GM12878 (cell line): ENCODE results near the gene PPP1CC. TPM values are rescaled to one million over a fixed set of nuclear protein-coding genes. Genes with fewer than 3 reads are reported as not detected.

ENCODE experiments used
- ATAC-seq: fragments of 200-7000 bp; cut with Tn5 transposase; 3 replicates; pipeline ENCODE4 v1.9.1; 2020; ENCODE audit warnings: mild to moderate bottlenecking, moderate library complexity
- BruUV-seq: library from RNA; stranded (reverse); fragments of 400-500 nt; replicated peaks from 2 replicates; lab custom pipeline; 2021; lab: Mats Ljungman, UMichigan
- CTCF ChIA-PET: fragments of 300-600 bp; sonication (Branson Sonifier 250); formaldehyde crosslinking; extraction: SDS; loops from one replicate; lab custom pipeline; 2021; ENCODE audit warnings: inconsistent platforms; lab: Yijun Ruan, JAX
- POLR2A ChIA-PET: fragments of 350-600 bp; formaldehyde crosslinking; extraction: SDS; loops from one replicate; lab custom pipeline; 2021; ENCODE audit warnings: inconsistent platforms; lab: Charles Lee
- RAD21 ChIA-PET: fragments of 300-600 bp; sonication (Branson Sonifier 250); formaldehyde crosslinking; loops from one replicate; lab custom pipeline; 2023; ENCODE audit warnings: antibody characterized with exemption; ENCODE audit not compliant: unreplicated experiment; lab: Charles Lee
- SMC1A ChIA-PET: fragments of 300-600 bp; sonication (Branson Sonifier 250); formaldehyde crosslinking; loops from one replicate; lab custom pipeline; 2023; ENCODE audit not compliant: unreplicated experiment, uncharacterized antibody; lab: Charles Lee
- DNase-seq: peaks from one replicate; pipeline ENCODE4 v3.0.0-alpha.2; 2011; ENCODE audit warnings: low read depth, low spot score
- FAIRE-seq: peaks from 3 replicates; lab custom pipeline; 2011; peaks lifted over from hg19 to GRCh38; lab: Jason Lieb, UNC
- H2AFZ ChIP-seq: 2 replicates; pipeline ENCODE4 v1.6.0; 2011; ENCODE audit warnings: low read depth, low read length, control low read depth; ENCODE audit not compliant: control insufficient read depth
- H3K27ac ChIP-seq: 2 replicates; pipeline ENCODE4 v1.5.1; 2011; ENCODE audit warnings: control low read depth; ENCODE audit not compliant: control insufficient read depth, insufficient read depth
- H3K27me3 ChIP-seq, 2 experiments: replicated peaks in 1 of 2; 2 replicates each; pipeline versions ENCODE4 v1.6.0 to v1.6.1; 2011; ENCODE audit warnings: low read length in 1 of 2; ENCODE audit not compliant: control insufficient read depth in 2 of 2, insufficient read depth in 2 of 2
- H3K36me3 ChIP-seq, 2 experiments: 2 replicates each; pipeline ENCODE4 v1.5.1; 2011; ENCODE audit warnings: low read length in 1 of 2; ENCODE audit not compliant: control insufficient read depth in 2 of 2, insufficient read depth in 2 of 2
- H3K4me1 ChIP-seq: 2 replicates; pipeline ENCODE4 v1.6.1; 2011; ENCODE audit warnings: mild to moderate bottlenecking, low read length, moderate library complexity, mixed read lengths; ENCODE audit not compliant: control insufficient read depth, insufficient read depth
- H3K4me2 ChIP-seq: 2 replicates; pipeline ENCODE4 v1.6.0; 2011; ENCODE audit warnings: control low read depth; ENCODE audit not compliant: control insufficient read depth, insufficient read depth
- H3K4me3 ChIP-seq: fragments of 200-600 bp; sonication (generic); 2 replicates; pipeline ENCODE4 v1.5.1; 2016
- H3K79me2 ChIP-seq: 2 replicates; pipeline ENCODE4 v1.6.0; 2011; ENCODE audit warnings: low read length; ENCODE audit not compliant: control insufficient read depth, insufficient read depth
- H3K9ac ChIP-seq: 2 replicates; pipeline ENCODE4 v1.8.0; 2011; ENCODE audit warnings: low read length, control low read depth, mixed read lengths; ENCODE audit not compliant: control insufficient read depth, insufficient read depth
- H3K9me3 ChIP-seq: replicated peaks from 3 replicates; pipeline ENCODE4 v1.5.1; 2011; ENCODE audit warnings: mild to moderate bottlenecking, low read length; ENCODE audit not compliant: control insufficient read depth, insufficient read depth
- H4K20me1 ChIP-seq: 2 replicates; pipeline ENCODE4 v1.6.0; 2011; ENCODE audit not compliant: control insufficient read depth, insufficient read depth
- ATF7 ChIP-seq: fragments of 450-650 bp; IDR thresholded peaks from 2 replicates; pipeline ENCODE4 v1.6.1; 2016; ENCODE audit warnings: low read depth, mild to moderate bottlenecking
- BCL11A ChIP-seq: IDR thresholded peaks from 2 replicates; pipeline ENCODE4 v1.6.1; 2011; ENCODE audit warnings: low read depth, low read length
- CEBPB ChIP-seq, 2 experiments: fragments of 150-350 bp in 1 of 2; IDR thresholded peaks; 2 replicates each; pipeline ENCODE4 v1.6.1; 2012 to 2014; ENCODE audit warnings: low read depth in 2 of 2, low read length in 2 of 2, borderline replicate concordance in 1 of 2, inconsistent platforms in 1 of 2
- MTA3 ChIP-seq: IDR thresholded peaks from 2 replicates; pipeline ENCODE4 v1.6.1; 2012; ENCODE audit warnings: low read length, inconsistent platforms, borderline replicate concordance
- POLR2A ChIP-seq: IDR thresholded peaks from 2 replicates; pipeline ENCODE4 v1.6.1; 2011; ENCODE audit warnings: low read depth, mild to moderate bottlenecking, low read length
- SMARCA5 ChIP-seq: fragments of 450-650 bp; IDR thresholded peaks from 2 replicates; pipeline ENCODE4 v1.6.1; 2017; ENCODE audit warnings: mild to moderate bottlenecking
- TAF1 ChIP-seq: IDR thresholded peaks from 2 replicates; pipeline ENCODE4 v1.6.1; 2011; ENCODE audit warnings: mild to moderate bottlenecking, low read depth, low read length, borderline replicate concordance
- TCF3 ChIP-seq: IDR thresholded peaks from 2 replicates; pipeline ENCODE4 v1.6.1; 2012; ENCODE audit warnings: low read depth, mild to moderate bottlenecking, low read length, borderline replicate concordance; ENCODE audit not compliant: insufficient read depth
- ZNF217 ChIP-seq: fragments of 450-650 bp; IDR thresholded peaks from 2 replicates; pipeline ENCODE4 v1.6.1; 2017; ENCODE audit warnings: antibody characterized with exemption, mild to moderate bottlenecking
- WGBS: methylation state at CpG from one replicate; pipeline ENCODE4 v1.1.6; 2016; ENCODE audit warnings: low lambda C conversion rate; ENCODE audit not compliant: insufficient replicate concordance, insufficient coverage; ENCODE audit errors: missing lambda C conversion rate; 5-methylcytosine and 5-hydroxymethylcytosine counted together
- in situ Hi-C: fragments of 300-500 bp; cut with MboI; formaldehyde crosslinking; loops from 9 replicates; pipeline ENCODE4 v1.14.3; 2018; ENCODE audit warnings: mixed read lengths
- intact Hi-C: fragments of 100-400 bp; cut with micrococcal nuclease; formaldehyde crosslinking; loops from one replicate; pipeline ENCODE4 v1.14.2; 2022; ENCODE audit not compliant: unreplicated experiment
- polyA plus RNA-seq, 11 experiments: library from polyadenylated mRNA; depleted of rRNA in 4 of 11; unstranded in 6 of 11; stranded (reverse) in 5 of 11; fragments of >200 nt; fragmentation: Nextera tagmentation in 4 of 11; fragmentation: Illumina TruSeq in 1 of 11; extraction: Ambion mirVana in 4 of 11; extraction: Trizol in 1 of 11; gene quantifications; 1 replicate in 1 of 11; 2 replicates in 10 of 11; pipeline versions ENCODE4 v1.2.1 to v1.2.3, GENCODE V29; 2011 to 2016; ENCODE audit warnings: inconsistent platforms in 2 of 11, missing spikeins in 2 of 11, low read depth in 1 of 11
- total RNA-seq, 4 experiments: library from RNA; depleted of rRNA in 3 of 4; stranded (reverse); fragments of >200 nt in 3 of 4; fragmentation: Illumina TruSeq in 1 of 4; extraction: Trizol in 1 of 4; gene quantifications; 2 replicates each; pipeline versions ENCODE4 v1.2.1 to v1.2.3, GENCODE V29; 2013 to 2021

Gene PPP1CC
- total and polyA plus RNA-seq, 10 of the 15 experiments (the other 5 are each of a cell fraction or from before 2014, with no cell fraction given), result 64.4 to 279 (median 157) TPM

GRCh38 chr12:110677982-110678381 lies 64.7 kb downstream of the PPP1CC start:
- peaks cover 11 to 26% of the 10 kb centered on the region in 2 experiments for H3K36me3 ChIP-seq
- BruUV-seq, result no TSS peak
- H3K4me2 ChIP-seq, result peak overlapping the region; percentile 92
- H2AFZ ChIP-seq, result no peak overlapping the region; the same call in 1 of the 2 replicates
- POLR2A ChIA-PET, result interaction anchor here (0.7 to 4.9 kb wide), 11 partner anchors 9 to 143 kb away, joined by 3 to 78 read pairs (median 7); partner anchors contain the start of genes HVCN1 and TCTN1
- H3K9ac ChIP-seq, result peak overlapping the region; percentile 59; the same call in 1 of the 2 replicates
- no peak for FAIRE-seq
- peaks cover 6% of the 10 kb centered on the region; the same call in 1 of the 3 replicates for H3K9me3 ChIP-seq
- in situ Hi-C loops, result no loop called here
- peak overlapping the region; percentile 87 for H3K27ac ChIP-seq
- intact Hi-C loops, result loop anchor here (1.0 kb wide), 1 partner anchor 8 kb away; no protein-coding TSS in a partner anchor
- TF ChIP-seq SMARCA5 (peak; percentile 93), TCF3 (no peak), ZNF217 (peak; percentile 70), MTA3 (no peak), TAF1 (no peak), BCL11A (no peak), ATF7 (no peak), CEBPB (IDR thresholded peaks at IDR 0.05; ENCODE audit: borderline replicate concordance in 1 of 2, low read depth in 2 of 2, low read length in 2 of 2) (no peak), POLR2A (0 out of 2 replicates have a peak, but pooled peaks have one; percentile 6)
- TF ChIP-seq, all 136 proteins: peak for 3
- Histone ChIP-seq H3K4me3 (peak overlapping the region; percentile 42), H4K20me1 (no peaks in the 10 kb centered on the region), H3K27me3 (no peaks in the 10 kb centered on the region), H3K79me2 (peaks cover 41% of the 10 kb centered on the region), H3K4me1 (peaks cover 68% of the 10 kb centered on the region)
- ChIA-PET CTCF (interaction anchor here (0.6 to 2.8 kb wide), 7 partner anchors 8 to 20 kb away, joined by 3 to 12 read pairs (median 6); no protein-coding TSS in a partner anchor), RAD21 (interaction anchor here (0.7 to 5.1 kb wide), 12 partner anchors 9 to 65 kb away, joined by 3 to 42 read pairs (median 5); partner anchors contain the start of gene TCTN1), SMC1A (interaction anchor here (0.6 to 8.3 kb wide), 16 partner anchors 9 to 175 kb away, joined by 3 to 80 read pairs (median 6); partner anchors contain the start of gene HVCN1)
- WGBS, result 12% methylated on average over 4 of the region's 4 CpGs
- peak; percentile 23 for ATAC-seq
- DNase-seq, result no peak
